ELR (cell line): ENCODE measurements around the gene PIEZO1.

Experiments
- DNase-seq: peaks from one replicate; pipeline ENCODE4 v3.0.0-alpha.2; 2015; ENCODE audit warnings: low read depth

Gene PIEZO1

GRCh38 chr16:88718178-88718577 lies 66.8 kb downstream of the PIEZO1 start:
- no peak for DNase-seq

- no peak for DNase-seq
Measured at GRCh38 chr16:88716601-88717001, 68.4 kb downstream of the PIEZO1 start.

GRCh38 chr16:88716201-88716600 lies 68.8 kb downstream of the PIEZO1 start:
- no peak for DNase-seq

GRCh38 chr16:88715312-88716190 lies 69.5 kb downstream of the PIEZO1 start:
- no peak for DNase-seq

GRCh38 chr16:88714420-88715302 lies 70.4 kb downstream of the PIEZO1 start:
- no peak for DNase-seq

- DNase-seq, result peak; percentile 62
Measured at GRCh38 chr16:88713568-88714419, 71.2 kb downstream of the PIEZO1 start.

GRCh38 chr16:88713054-88713453 lies 72.0 kb downstream of the PIEZO1 start:
- DNase-seq, result no peak

- DNase-seq, result no peak
Measured at GRCh38 chr16:88712362-88712979, 72.5 kb downstream of the PIEZO1 start.

- no peak for DNase-seq
Measured at GRCh38 chr16:88711750-88712340, 73.2 kb downstream of the PIEZO1 start.

GRCh38 chr16:88710556-88710955 lies 74.5 kb downstream of the PIEZO1 start:
- DNase-seq, result no peak

GRCh38 chr16:88706965-88707826 lies 77.8 kb downstream of the PIEZO1 start:
- peak; percentile 38 for DNase-seq

GRCh38 chr16:88706229-88706964 lies 78.6 kb downstream of the PIEZO1 start, which contains the start of the genes CTU2 and RNF166:
Gene CTU2 (plus strand): TSS chr16:88706503. CDS start chr16:88706531, 28 bp downstream.
Gene RNF166 (minus strand): TSS chr16:88706408. CDS start chr16:88706325, 83 bp downstream.
- peak; percentile 90 for DNase-seq

- DNase-seq, result peak; percentile 39
Measured at GRCh38 chr16:88705801-88706228, 79.2 kb downstream of the PIEZO1 start.

- peak; percentile 44 for DNase-seq
Measured at GRCh38 chr16:88705076-88705684, 79.8 kb downstream of the PIEZO1 start.

- DNase-seq, result no peak
Measured at GRCh38 chr16:88703486-88704309, 81.3 kb downstream of the PIEZO1 start.

GRCh38 chr16:88702371-88703210 lies 82.4 kb downstream of the PIEZO1 start:
- DNase-seq, result no peak
